Measurements from ENCODE around the gene ANKRD1.
"Not testable (repeated sequence)": the region's sequence is repeated elsewhere in the genome, so short reads cannot be mapped to it uniquely, and the experiment has no call there.

ANKRD1 gene

DNA sequence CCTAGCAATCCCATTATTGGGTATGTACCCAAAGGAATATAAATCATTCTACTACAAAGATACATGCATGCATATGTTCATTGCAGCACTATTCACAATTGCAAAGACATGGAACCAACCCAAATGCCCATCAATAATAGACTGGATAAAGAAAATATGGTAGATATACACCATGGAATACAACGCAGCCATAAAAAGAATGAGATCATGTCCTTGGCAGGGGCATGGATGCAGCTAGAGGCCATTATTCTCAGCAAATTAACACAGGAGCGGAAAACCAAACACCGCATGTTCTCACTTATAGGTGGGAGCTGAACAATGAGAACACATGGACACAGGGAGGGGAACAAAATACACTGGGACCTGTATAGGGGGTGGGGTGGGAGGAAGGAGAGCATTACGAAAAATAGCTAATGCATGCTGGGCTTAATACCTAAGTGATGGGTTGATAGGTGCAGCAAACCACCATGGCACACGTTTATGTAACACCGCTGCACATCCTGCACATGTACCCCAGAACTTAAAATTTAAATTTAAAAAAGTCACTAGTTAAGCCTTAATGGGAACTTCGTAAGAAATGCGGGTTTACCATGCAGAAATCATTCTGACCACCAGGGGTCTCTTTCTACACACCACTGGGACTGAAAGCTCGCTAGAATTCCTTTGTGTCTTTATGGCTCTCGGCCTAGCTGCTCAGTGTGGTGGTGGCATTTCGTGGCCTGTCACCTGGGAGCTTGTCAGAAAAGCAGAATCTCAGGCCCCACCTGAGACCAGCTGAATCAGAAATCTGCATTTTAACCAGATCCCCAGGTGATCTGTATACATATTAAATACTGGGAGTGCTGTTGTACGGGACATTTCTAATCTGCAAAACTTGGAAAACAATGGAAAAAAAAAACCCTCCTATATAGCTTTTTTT lies 9.5 kb downstream of the ANKRD1 start:
- TF ChIP-seq CTCF (IDR thresholded peaks at IDR 0.05; ENCODE audit: low read depth, low read length) = peak; percentile 79
- no peak for DNase-seq (ENCODE audit: extremely low read depth, low read depth)

DNA sequence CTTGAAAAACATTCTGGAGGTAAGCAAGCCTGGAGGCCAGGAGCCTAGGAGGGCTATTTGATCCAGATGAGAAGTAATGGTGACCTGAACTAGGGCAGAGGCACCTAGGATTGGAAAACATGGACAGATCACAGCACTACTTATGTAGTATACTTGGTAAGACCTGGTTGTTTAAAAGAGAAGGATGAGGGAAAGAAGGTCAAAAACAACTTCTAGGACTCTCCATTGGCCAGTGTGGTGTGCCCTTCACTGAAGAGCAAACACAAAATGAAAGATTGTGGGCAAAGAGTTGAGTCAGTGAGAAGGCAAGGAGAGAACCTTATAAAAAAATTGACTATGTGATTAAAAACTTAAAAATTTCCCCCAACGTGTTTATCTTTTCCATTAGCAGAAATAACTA lies 14.3 kb downstream of the ANKRD1 start:
- no peak for TF ChIP-seq CTCF (IDR thresholded peaks at IDR 0.05; ENCODE audit: low read depth, low read length)
- DNase-seq (ENCODE audit: extremely low read depth, low read depth) = no peak

GRCh38 chr10:90905925-90906324 lies 15.0 kb downstream of the ANKRD1 start:
- TF ChIP-seq CTCF (IDR thresholded peaks at IDR 0.05; ENCODE audit: low read depth, low read length) = no peak
- no peak for DNase-seq (ENCODE audit: extremely low read depth, low read depth)

DNA sequence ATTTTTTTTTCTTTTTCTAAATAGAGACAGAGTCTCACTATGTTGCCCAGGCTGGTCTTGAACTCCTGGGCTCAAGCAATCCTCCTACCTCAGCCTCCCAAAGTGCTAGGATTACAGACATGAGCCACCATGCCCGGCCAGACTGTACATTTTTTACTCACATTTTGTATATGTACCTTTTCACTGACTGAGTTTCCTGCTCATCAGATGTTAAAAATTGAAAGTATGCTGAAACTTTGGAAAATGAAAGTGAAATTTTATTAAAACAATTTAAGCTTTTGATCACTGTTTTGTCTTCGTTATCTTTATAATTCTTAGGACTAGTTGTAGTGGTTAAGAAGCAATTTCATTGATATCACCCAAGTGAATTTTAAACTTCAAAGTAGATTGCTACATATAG lies 24.0 kb downstream of the ANKRD1 start:
- not testable (repeated sequence) for DNase-seq (ENCODE audit: extremely low read depth, low read depth)

DNA sequence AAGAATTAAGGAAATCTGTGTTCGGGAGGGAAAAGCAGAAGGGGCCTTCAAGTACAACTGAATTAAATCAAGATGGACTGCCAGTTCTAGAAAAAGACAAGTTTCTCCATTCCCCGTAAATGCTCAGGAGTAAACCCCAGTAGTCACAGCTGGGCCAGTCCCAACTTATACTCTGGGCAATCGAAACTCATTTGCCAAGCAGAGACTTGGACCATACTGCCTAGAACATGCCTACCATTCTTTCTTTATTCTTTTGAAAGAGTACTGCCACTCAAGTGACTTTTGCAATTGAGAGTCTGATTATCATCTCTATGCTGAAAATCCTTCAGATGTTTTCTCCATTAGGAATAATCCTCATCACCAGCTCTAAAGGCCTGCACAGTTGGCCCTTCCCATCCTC lies 27.7 kb downstream of the ANKRD1 start:
- no peak for DNase-seq (ENCODE audit: extremely low read depth, low read depth)
- TF ChIP-seq CTCF (IDR thresholded peaks at IDR 0.05; ENCODE audit: low read depth, low read length) = no peak

- no peak for DNase-seq (ENCODE audit: extremely low read depth, low read depth)
- no peak for TF ChIP-seq CTCF (IDR thresholded peaks at IDR 0.05; ENCODE audit: low read depth, low read length)
Observed at GRCh38 chr10:90890347-90890746, 30.5 kb downstream of the ANKRD1 start.

DNA sequence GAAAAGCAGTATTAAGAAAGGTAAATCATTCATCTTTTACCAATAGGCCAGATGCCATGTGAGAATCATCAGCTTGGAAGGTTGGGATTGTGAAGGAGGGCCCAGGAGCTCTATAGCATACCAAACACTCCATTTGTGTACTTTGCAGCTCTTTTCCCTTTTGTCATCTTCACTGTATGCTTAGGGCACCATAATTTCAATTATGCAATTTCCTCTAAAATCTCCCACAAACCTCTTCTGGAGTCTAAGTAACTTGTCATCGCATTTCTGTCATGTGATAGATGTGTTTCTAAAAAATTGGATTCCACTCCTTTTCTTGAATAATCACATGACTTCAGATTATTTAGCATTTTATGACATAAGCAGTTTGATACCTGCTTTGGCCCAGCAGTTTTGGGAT lies 31.3 kb downstream of the ANKRD1 start:
- no peak for DNase-seq (ENCODE audit: extremely low read depth, low read depth)
- no peak for TF ChIP-seq CTCF (IDR thresholded peaks at IDR 0.05; ENCODE audit: low read depth, low read length)

GRCh38 chr10:90888387-90888786 lies 32.5 kb downstream of the ANKRD1 start:
- no peak for DNase-seq (ENCODE audit: extremely low read depth, low read depth)
- no peak for TF ChIP-seq CTCF (IDR thresholded peaks at IDR 0.05; ENCODE audit: low read depth, low read length)

Data from AG09319 (cell line).